Bronchial epithelial cell (primary cell): ENCODE results near the gene BTBD1. TPM values are rescaled to one million over a fixed set of nuclear protein-coding genes. Genes with fewer than 3 reads are reported as not detected.
"Not testable (repeated sequence)": the region's sequence is repeated elsewhere in the genome, so short reads cannot be mapped to it uniquely, and the experiment has no call there.

Source experiments
- DNase-seq: peaks from one replicate; pipeline ENCODE4 v3.0.0-alpha.2; 2010; ENCODE audit warnings: low read depth
- FAIRE-seq: peaks from 2 replicates; lab custom pipeline; 2011; peaks lifted over from hg19 to GRCh38; lab: Jason Lieb, UNC
- H3K27me3 ChIP-seq: 2 replicates; pipeline ENCODE4 v1.5.1; 2011; ENCODE audit warnings: low read length; ENCODE audit not compliant: control insufficient read depth, insufficient read depth
- H3K36me3 ChIP-seq: 2 replicates; pipeline ENCODE4 v1.5.1; 2011; ENCODE audit warnings: low read length; ENCODE audit not compliant: control insufficient read depth, insufficient read depth
- H3K4me3 ChIP-seq: 2 replicates; pipeline ENCODE4 v1.5.1; 2011; ENCODE audit warnings: mild to moderate bottlenecking, low read depth, low read length, control low read depth
- total RNA-seq: library from RNA; depleted of rRNA; stranded (reverse); fragments of >200 nt; gene quantifications from 2 replicates; pipeline ENCODE4 v1.2.1, GENCODE V29; 2014
- TF ChIP-seq, protein P1 (sequence below): IDR thresholded peaks from 2 replicates; pipeline ENCODE4 v1.5.1; 2011; ENCODE audit warnings: mild to moderate bottlenecking, moderate library complexity, low read length, control low read depth, inconsistent platforms; ENCODE audit not compliant: insufficient read depth, severe bottlenecking

The BTBD1 gene
- total RNA-seq, 1 donor from 2014 or later = 78.2 TPM

GRCh38 chr15:83082730-83083386, 15.8 kb upstream of the BTBD1 start:
- DNase-seq (no peak), FAIRE-seq (no peak)
- Histone ChIP-seq H3K36me3 (no peaks in the 10 kb centered on the region), H3K4me3 (no peak overlapping the region), H3K27me3 (no peaks in the 10 kb centered on the region)
- TF ChIP-seq, protein P1, sequence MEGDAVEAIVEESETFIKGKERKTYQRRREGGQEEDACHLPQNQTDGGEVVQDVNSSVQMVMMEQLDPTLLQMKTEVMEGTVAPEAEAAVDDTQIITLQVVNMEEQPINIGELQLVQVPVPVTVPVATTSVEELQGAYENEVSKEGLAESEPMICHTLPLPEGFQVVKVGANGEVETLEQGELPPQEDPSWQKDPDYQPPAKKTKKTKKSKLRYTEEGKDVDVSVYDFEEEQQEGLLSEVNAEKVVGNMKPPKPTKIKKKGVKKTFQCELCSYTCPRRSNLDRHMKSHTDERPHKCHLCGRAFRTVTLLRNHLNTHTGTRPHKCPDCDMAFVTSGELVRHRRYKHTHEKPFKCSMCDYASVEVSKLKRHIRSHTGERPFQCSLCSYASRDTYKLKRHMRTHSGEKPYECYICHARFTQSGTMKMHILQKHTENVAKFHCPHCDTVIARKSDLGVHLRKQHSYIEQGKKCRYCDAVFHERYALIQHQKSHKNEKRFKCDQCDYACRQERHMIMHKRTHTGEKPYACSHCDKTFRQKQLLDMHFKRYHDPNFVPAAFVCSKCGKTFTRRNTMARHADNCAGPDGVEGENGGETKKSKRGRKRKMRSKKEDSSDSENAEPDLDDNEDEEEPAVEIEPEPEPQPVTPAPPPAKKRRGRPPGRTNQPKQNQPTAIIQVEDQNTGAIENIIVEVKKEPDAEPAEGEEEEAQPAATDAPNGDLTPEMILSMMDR = no peak

GRCh38 chr15:83081256-83082014, 14.4 kb upstream of the BTBD1 start:
- DNase-seq (no peak), FAIRE-seq (no peak)
- no peaks in the 10 kb centered on the region for H3K27me3 ChIP-seq

DNA sequence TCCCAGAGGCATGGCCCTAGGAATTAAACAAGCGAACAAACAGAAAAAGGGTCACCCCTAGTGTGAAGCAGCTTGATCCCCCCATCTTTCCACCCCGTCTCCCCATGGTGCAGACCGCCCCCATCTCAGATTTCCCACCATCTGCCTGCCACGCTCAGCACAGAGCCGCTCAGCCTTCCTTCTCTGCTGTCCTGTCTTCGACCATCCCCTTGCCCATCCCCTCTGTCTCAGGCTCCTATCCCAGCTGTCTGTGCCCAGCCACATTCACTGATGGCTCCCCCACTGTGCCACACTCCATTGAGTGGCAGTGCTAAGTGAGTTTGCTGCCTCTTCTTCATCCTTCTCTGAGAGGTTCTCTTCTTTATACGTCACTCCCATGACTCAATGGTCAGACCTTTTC, 11.7 kb upstream of the BTBD1 start:
- H3K36me3 ChIP-seq = no peaks in the 10 kb centered on the region
- FAIRE-seq (no peak), DNase-seq (no peak)
- TF ChIP-seq, protein P1 = no peak
- no peak overlapping the region for H3K4me3 ChIP-seq
- H3K27me3 ChIP-seq = no peaks in the 10 kb centered on the region

More at GRCh38 chr15:83081256-83082014, 14.4 kb upstream of the BTBD1 start:
- Histone ChIP-seq H3K36me3 (no peaks in the 10 kb centered on the region), H3K4me3 (no peak overlapping the region)
- TF ChIP-seq, protein P1 = no peak

DNA sequence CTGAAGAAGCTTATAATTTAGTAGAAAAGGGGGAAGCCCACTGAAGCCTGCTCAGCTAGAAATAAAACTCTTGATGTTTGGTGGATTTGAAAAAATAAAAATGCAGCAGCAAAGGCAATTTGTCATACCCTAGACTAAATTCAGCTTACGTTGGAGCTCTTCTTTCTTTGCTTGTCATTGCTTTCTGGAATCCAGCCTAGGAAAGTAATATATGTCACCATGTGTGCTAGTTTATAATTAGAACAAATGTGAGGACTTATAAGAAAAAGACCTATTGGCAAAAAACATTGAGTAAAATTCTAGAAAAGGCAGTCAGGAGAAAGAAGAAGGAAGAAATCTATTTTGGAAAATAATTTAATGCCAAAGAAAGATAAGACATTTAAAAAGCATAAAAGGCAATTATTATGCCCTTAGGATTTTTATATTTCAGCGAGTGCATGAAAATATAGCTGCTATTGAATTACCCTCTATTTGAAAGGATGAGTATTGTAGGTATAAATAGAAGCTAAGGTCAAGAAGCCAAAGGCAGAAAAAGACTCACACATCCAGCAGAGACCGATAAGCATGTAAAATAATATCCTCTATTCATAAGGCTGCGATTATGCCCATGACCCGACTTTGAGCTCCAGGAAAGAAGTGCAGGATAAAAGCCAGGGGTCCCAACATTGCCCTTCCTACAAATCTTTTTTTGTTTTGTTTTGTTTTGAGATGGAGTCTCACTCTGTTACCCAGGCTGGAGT, 10.6 kb upstream of the BTBD1 start:
- H3K27me3 ChIP-seq = no peaks in the 10 kb centered on the region
- no peak for FAIRE-seq
- H3K36me3 ChIP-seq = no peaks in the 10 kb centered on the region
- H3K4me3 ChIP-seq = no peak overlapping the region
- TF ChIP-seq, protein P1 = no peak
- no peak for DNase-seq

- DNase-seq, FAIRE-seq, H3K36me3 ChIP-seq: not testable (repeated sequence)
Observed at GRCh38 chr15:83069211-83069642, 2.2 kb upstream of the BTBD1 start.

GRCh38 chr15:83068054-83068453, 1.0 kb upstream of the BTBD1 start:
- H3K4me3 ChIP-seq = no peak overlapping the region
- no peaks in the 10 kb centered on the region for H3K36me3 ChIP-seq
- no peak for FAIRE-seq

More at GRCh38 chr15:83069211-83069642, 2.2 kb upstream of the BTBD1 start:
- H3K27me3 ChIP-seq, H3K4me3 ChIP-seq: not testable (repeated sequence)

More at GRCh38 chr15:83068054-83068453, 1.0 kb upstream of the BTBD1 start:
- TF ChIP-seq, protein P1 = no peak
- H3K27me3 ChIP-seq = no peaks in the 10 kb centered on the region
- no peak for DNase-seq
